ENCODE results near the gene NLRC3.

The NLRC3 gene

GRCh38 chr16:3525951-3526350 lies 51.3 kb downstream of the NLRC3 start:
- no peak for TF ChIP-seq CTCF (IDR thresholded peaks at IDR 0.05; ENCODE audit: control extremely low read depth, extremely low read depth, low read depth, missing control alignments)
- POLR2A ChIA-PET: no interaction called here
- CTCF ChIA-PET: interaction anchor here (1.6 to 2.8 kb wide), 4 partner anchors 10 to 727 kb away, joined by 3 to 15 read pairs (median 4); no protein-coding TSS in a partner anchor
- no peak for DNase-seq (ENCODE audit: extremely low spot score)

GRCh38 chr16:3523281-3523680 lies 53.9 kb downstream of the NLRC3 start:
- no peak for TF ChIP-seq CTCF (IDR thresholded peaks at IDR 0.05; ENCODE audit: control extremely low read depth, extremely low read depth, low read depth, missing control alignments)
- DNase-seq (ENCODE audit: extremely low spot score): no peak
- POLR2A ChIA-PET: no interaction called here
- CTCF ChIA-PET: interaction anchor here (1.2 to 1.3 kb wide), 2 partner anchors 139 to 807 kb away, joined by 3 to 4 read pairs; no protein-coding TSS in a partner anchor

GRCh38 chr16:3520841-3521240 lies 56.4 kb downstream of the NLRC3 start:
- CTCF ChIA-PET: no interaction called here
- DNase-seq (ENCODE audit: extremely low spot score): no peak
- POLR2A ChIA-PET: no interaction called here
- TF ChIP-seq CTCF (IDR thresholded peaks at IDR 0.05; ENCODE audit: control extremely low read depth, extremely low read depth, low read depth, missing control alignments): no peak

- no peak for TF ChIP-seq CTCF (IDR thresholded peaks at IDR 0.05; ENCODE audit: control extremely low read depth, extremely low read depth, low read depth, missing control alignments)
- ChIA-PET POLR2A (no interaction called here), CTCF (no interaction called here)
- no peak for DNase-seq (ENCODE audit: extremely low spot score)
Measured at GRCh38 chr16:3520413-3520812, 56.8 kb downstream of the NLRC3 start.

GRCh38 chr16:3519581-3519980 lies 57.6 kb downstream of the NLRC3 start:
- no peak for TF ChIP-seq CTCF (IDR thresholded peaks at IDR 0.05; ENCODE audit: control extremely low read depth, extremely low read depth, low read depth, missing control alignments)
- POLR2A ChIA-PET: no interaction called here
- no peak for DNase-seq (ENCODE audit: extremely low spot score)
- CTCF ChIA-PET: no interaction called here

- ChIA-PET POLR2A (no interaction called here), CTCF (interaction anchor here (1.0 kb wide), 1 partner anchor 11 kb away, joined by 3 read pairs; no protein-coding TSS in a partner anchor)
- no peak for DNase-seq (ENCODE audit: extremely low spot score)
- no peak for TF ChIP-seq CTCF (IDR thresholded peaks at IDR 0.05; ENCODE audit: control extremely low read depth, extremely low read depth, low read depth, missing control alignments)
Measured at GRCh38 chr16:3518986-3519348, 58.2 kb downstream of the NLRC3 start.
